SK-N-SH (cell line): ENCODE measurements around the gene ATP5PB. TPM values are rescaled to one million over a fixed set of nuclear protein-coding genes. Genes with fewer than 3 reads are reported as not detected.

Experiments
- CTCF ChIA-PET: fragments of 300-600, 350-600 bp; formaldehyde crosslinking; extraction: SDS; loops from one replicate; lab custom pipeline; 2021; lab: Yijun Ruan, JAX
- POLR2A ChIA-PET: fragments of 350-600 bp; sonication (Branson Sonifier 250); formaldehyde crosslinking; extraction: SDS; loops from one replicate; lab custom pipeline; 2020; ENCODE audit warnings: antibody characterized with exemption, inconsistent platforms; lab: Yijun Ruan, JAX
- DNase-seq: peaks from one replicate; pipeline ENCODE4 v3.0.0; 2012
- H2AFZ ChIP-seq: fragments of 200-600 bp; sonication (generic); 2 replicates; pipeline ENCODE4 v1.8.1; 2016; ENCODE audit warnings: antibody characterized with exemption, mild to moderate bottlenecking, low read depth
- H3F3A ChIP-seq: fragments of 200-600 bp; sonication (generic); replicated peaks from 2 replicates; pipeline ENCODE3; 2016; ENCODE audit warnings: antibody characterized with exemption, mild to moderate bottlenecking; ENCODE audit not compliant: insufficient read depth
- H3K27ac ChIP-seq, 2 experiments: fragments of 200-500 bp in 1 of 2; fragments of 200-600 bp in 1 of 2; sonication (Bioruptor generic) in 1 of 2; sonication (generic), shearing (Covaris generic) in 1 of 2; 2 replicates each; pipeline versions ENCODE4 v1.5.1 to v1.6.1; 2014 to 2016; ENCODE audit warnings: low read depth in 2 of 2, inconsistent platforms in 1 of 2, low read length in 1 of 2, mild to moderate bottlenecking in 1 of 2, mixed read lengths in 1 of 2
- H3K27me3 ChIP-seq: fragments of 200-600 bp; sonication (generic), shearing (Covaris generic); 2 replicates; pipeline ENCODE4 v1.6.1; 2016; ENCODE audit warnings: mixed run types; ENCODE audit not compliant: insufficient read depth
- H3K36me3 ChIP-seq, 2 experiments: fragments of 200-500 bp in 1 of 2; fragments of 200-600 bp in 1 of 2; sonication (Bioruptor generic) in 1 of 2; sonication (generic) in 1 of 2; replicated peaks in 1 of 2; 2 replicates each; pipeline versions ENCODE3 to v1.5.1; 2014 to 2016; ENCODE audit warnings: low read length in 1 of 2, mild to moderate bottlenecking in 1 of 2; ENCODE audit not compliant: insufficient read depth in 2 of 2, control insufficient read depth in 1 of 2
- H3K4me1 ChIP-seq, 2 experiments: fragments of 200-500 bp in 1 of 2; fragments of 200-600 bp in 1 of 2; sonication (Bioruptor generic) in 1 of 2; sonication (generic), shearing (Covaris generic) in 1 of 2; 2 replicates each; pipeline versions ENCODE4 v1.5.1 to v1.6.1; 2014 to 2016; ENCODE audit warnings: low read depth in 1 of 2, low read length in 1 of 2, mixed run types in 1 of 2; ENCODE audit not compliant: insufficient read depth in 2 of 2, control insufficient read depth in 1 of 2
- H3K4me2 ChIP-seq: fragments of 200-600 bp; sonication (generic), shearing (Covaris generic); 2 replicates; pipeline ENCODE4 v1.6.1; 2017; ENCODE audit warnings: mixed run types
- H3K4me3 ChIP-seq, 2 experiments: fragments of 200-500 bp in 1 of 2; fragments of 200-600 bp in 1 of 2; sonication (Bioruptor generic) in 1 of 2; sonication (generic), shearing (Covaris generic) in 1 of 2; 2 replicates each; pipeline versions ENCODE4 v1.5.1 to v1.8.1; 2014 to 2016; ENCODE audit warnings: low read depth in 2 of 2, inconsistent platforms in 1 of 2, low read length in 1 of 2, mild to moderate bottlenecking in 1 of 2, mixed read lengths in 1 of 2, moderate library complexity in 1 of 2
- H3K79me2 ChIP-seq: fragments of 200-600 bp; sonication (generic); 2 replicates; pipeline ENCODE4 v1.8.1; 2017; ENCODE audit warnings: mild to moderate bottlenecking; ENCODE audit not compliant: insufficient read depth
- H3K9ac ChIP-seq: fragments of 200-600 bp; sonication (generic); 2 replicates; pipeline ENCODE4 v1.6.1; 2017; ENCODE audit warnings: mixed run types
- H3K9me2 ChIP-seq: fragments of 200-600 bp; sonication (generic); 2 replicates; pipeline ENCODE4 v1.6.1; 2017; ENCODE audit warnings: mixed run types
- H3K9me3 ChIP-seq: fragments of 200-600 bp; sonication (generic); 2 replicates; pipeline ENCODE4 v1.6.1; 2017; ENCODE audit warnings: mixed run types, mild to moderate bottlenecking, moderate library complexity
- H4K20me1 ChIP-seq: fragments of 200-600 bp; sonication (generic); 2 replicates; pipeline ENCODE4 v1.6.1; 2017; ENCODE audit warnings: mild to moderate bottlenecking, mixed run types; ENCODE audit not compliant: insufficient read depth
- CHD2 ChIP-seq: fragments of 150-350 bp; IDR thresholded peaks from 2 replicates; pipeline ENCODE4 v1.6.1; 2018; ENCODE audit warnings: low read length; ENCODE audit not compliant: partially characterized antibody
- ELF1 ChIP-seq: IDR thresholded peaks from 2 replicates; pipeline ENCODE4 v1.4.0; 2012
- EP300 ChIP-seq, 2 experiments: IDR thresholded peaks; 2 replicates each; pipeline versions ENCODE4 v1.4.0 to v1.6.1; 2012; ENCODE audit warnings: borderline replicate concordance in 1 of 2, low read depth in 1 of 2, low read length in 1 of 2
- FOSL2 ChIP-seq: IDR thresholded peaks from 2 replicates; pipeline ENCODE4 v1.4.0; 2012; ENCODE audit warnings: low read depth, mild to moderate bottlenecking, moderate library complexity, borderline replicate concordance
- FOXJ3 ChIP-seq: sonication (generic); formaldehyde crosslinking; IDR thresholded peaks from 2 replicates; pipeline ENCODE4 v1.5.1; 2020; ENCODE audit warnings: mild to moderate bottlenecking, missing genetic modification reagents
- GATA2 ChIP-seq: sonication (generic); formaldehyde crosslinking; IDR thresholded peaks from 2 replicates; pipeline ENCODE4 v1.5.0; 2020; ENCODE audit warnings: mild to moderate bottlenecking, missing genetic modification reagents
- JUND ChIP-seq: IDR thresholded peaks from 2 replicates; pipeline ENCODE4 v1.4.0; 2012
- MEF2A ChIP-seq: IDR thresholded peaks from 2 replicates; pipeline ENCODE4 v1.4.0; 2012; ENCODE audit warnings: low read depth, borderline replicate concordance
- NRF1 ChIP-seq: IDR thresholded peaks from 2 replicates; pipeline ENCODE4 v1.6.1; 2012; ENCODE audit warnings: low read depth, mild to moderate bottlenecking, low read length
- RCOR1 ChIP-seq: fragments of 150-350 bp; IDR thresholded peaks from 2 replicates; pipeline ENCODE4 v1.6.1; 2017; ENCODE audit warnings: antibody characterized with exemption, low read length
- RFX5 ChIP-seq: IDR thresholded peaks from 2 replicates; pipeline ENCODE4 v1.6.1; 2012; ENCODE audit warnings: mild to moderate bottlenecking, improper control_type of control experiment, low read length
- SMC3 ChIP-seq: IDR thresholded peaks from 2 replicates; pipeline ENCODE4 v1.6.1; 2012; ENCODE audit warnings: low read depth, low read length, improper control_type of control experiment
- TCF12 ChIP-seq: IDR thresholded peaks from 2 replicates; pipeline ENCODE4 v1.4.0; 2012
- TEAD4 ChIP-seq: IDR thresholded peaks from 2 replicates; pipeline ENCODE4 v1.4.0; 2012; ENCODE audit warnings: mild to moderate bottlenecking, borderline replicate concordance; ENCODE audit not compliant: insufficient read depth
- YY1 ChIP-seq: IDR thresholded peaks from 2 replicates; pipeline ENCODE4 v1.4.0; 2012; ENCODE audit warnings: low read depth, mild to moderate bottlenecking
- WGBS: methylation state at CpG from one replicate; pipeline ENCODE4 v1.1.6; 2017; ENCODE audit warnings: low lambda C conversion rate; 5-methylcytosine and 5-hydroxymethylcytosine counted together
- polyA plus RNA-seq, 3 experiments: library from polyadenylated mRNA; depleted of rRNA; stranded (reverse); fragments of >200 nt; gene quantifications; 2 replicates each; pipeline ENCODE4 v1.2.3, GENCODE V29; 2012
- TF ChIP-seq, protein P1 (sequence below): IDR thresholded peaks from 2 replicates; pipeline ENCODE4 v1.6.1; 2012; ENCODE audit warnings: mild to moderate bottlenecking, low read depth, low read length, moderate library complexity
- TF ChIP-seq, protein P2 (sequence below): IDR thresholded peaks from 2 replicates; pipeline ENCODE4 v1.4.0; 2012; ENCODE audit warnings: low read depth
- TF ChIP-seq, protein P3 (sequence below): IDR thresholded peaks from 2 replicates; pipeline ENCODE4 v1.4.0; 2012; ENCODE audit warnings: low read depth, borderline replicate concordance
- TF ChIP-seq, protein P4 (sequence below): IDR thresholded peaks from 2 replicates; pipeline ENCODE4; 2012

ATP5PB gene
- polyA plus RNA-seq, 1 of the 3 experiments (the other 2 are of a cell fraction), result 177 TPM

DNA sequence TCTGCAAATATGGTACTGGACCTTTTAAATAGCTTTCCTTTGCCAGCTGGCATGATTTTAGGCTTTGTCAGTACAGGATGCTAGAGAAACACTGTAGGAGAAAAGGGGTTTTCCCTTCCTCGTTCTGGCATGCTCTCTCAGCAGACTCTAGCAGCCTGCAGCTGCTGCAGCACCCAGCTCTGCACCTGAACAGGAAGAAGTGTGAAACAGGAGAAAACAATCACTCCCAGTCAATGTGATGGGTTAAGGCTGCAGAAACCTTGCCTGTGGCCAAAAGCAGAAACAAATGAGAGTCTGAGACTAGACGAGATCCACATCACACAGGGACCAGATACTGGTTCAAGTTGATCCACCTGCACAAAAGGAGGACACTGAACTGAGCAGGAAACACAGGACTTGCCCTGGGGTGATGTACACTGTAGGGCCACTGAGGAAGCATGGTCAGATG is 42.9 kb upstream of the ATP5PB start:
- Histone ChIP-seq H3K4me1 (peaks cover 0 to 5% of the 10 kb centered on the region in 2 experiments; a peak in 2 of 4 replicates), H3K79me2 (no peaks in the 10 kb centered on the region), H3K27me3 (peaks cover 29% of the 10 kb centered on the region; the same call in 1 of the 2 replicates), H2AFZ (no peak overlapping the region), H3K4me2 (no peak overlapping the region), H4K20me1 (no peaks in the 10 kb centered on the region), H3K4me3 (no peak overlapping the region), H3F3A (no peaks in the 10 kb centered on the region), H3K36me3 (no peaks in the 10 kb centered on the region), H3K9me2 (no peaks in the 10 kb centered on the region), H3K27ac (no peak overlapping the region), H3K9ac (no peak overlapping the region), H3K9me3 (no peaks in the 10 kb centered on the region; the same call in 1 of the 2 replicates)
- WGBS, result 0% methylated on average over 2 of the region's 2 CpGs
- POLR2A ChIA-PET, result no interaction called here
- peak; percentile 11 for DNase-seq
- CTCF ChIA-PET, result interaction anchor here (0.7 to 9.4 kb wide), 2 partner anchors 154 to 187 kb away, joined by 3 to 161 read pairs; no protein-coding TSS in a partner anchor
- TF ChIP-seq, protein P1, sequence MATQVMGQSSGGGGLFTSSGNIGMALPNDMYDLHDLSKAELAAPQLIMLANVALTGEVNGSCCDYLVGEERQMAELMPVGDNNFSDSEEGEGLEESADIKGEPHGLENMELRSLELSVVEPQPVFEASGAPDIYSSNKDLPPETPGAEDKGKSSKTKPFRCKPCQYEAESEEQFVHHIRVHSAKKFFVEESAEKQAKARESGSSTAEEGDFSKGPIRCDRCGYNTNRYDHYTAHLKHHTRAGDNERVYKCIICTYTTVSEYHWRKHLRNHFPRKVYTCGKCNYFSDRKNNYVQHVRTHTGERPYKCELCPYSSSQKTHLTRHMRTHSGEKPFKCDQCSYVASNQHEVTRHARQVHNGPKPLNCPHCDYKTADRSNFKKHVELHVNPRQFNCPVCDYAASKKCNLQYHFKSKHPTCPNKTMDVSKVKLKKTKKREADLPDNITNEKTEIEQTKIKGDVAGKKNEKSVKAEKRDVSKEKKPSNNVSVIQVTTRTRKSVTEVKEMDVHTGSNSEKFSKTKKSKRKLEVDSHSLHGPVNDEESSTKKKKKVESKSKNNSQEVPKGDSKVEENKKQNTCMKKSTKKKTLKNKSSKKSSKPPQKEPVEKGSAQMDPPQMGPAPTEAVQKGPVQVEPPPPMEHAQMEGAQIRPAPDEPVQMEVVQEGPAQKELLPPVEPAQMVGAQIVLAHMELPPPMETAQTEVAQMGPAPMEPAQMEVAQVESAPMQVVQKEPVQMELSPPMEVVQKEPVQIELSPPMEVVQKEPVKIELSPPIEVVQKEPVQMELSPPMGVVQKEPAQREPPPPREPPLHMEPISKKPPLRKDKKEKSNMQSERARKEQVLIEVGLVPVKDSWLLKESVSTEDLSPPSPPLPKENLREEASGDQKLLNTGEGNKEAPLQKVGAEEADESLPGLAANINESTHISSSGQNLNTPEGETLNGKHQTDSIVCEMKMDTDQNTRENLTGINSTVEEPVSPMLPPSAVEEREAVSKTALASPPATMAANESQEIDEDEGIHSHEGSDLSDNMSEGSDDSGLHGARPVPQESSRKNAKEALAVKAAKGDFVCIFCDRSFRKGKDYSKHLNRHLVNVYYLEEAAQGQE, result no peak
- TF ChIP-seq, protein P2, sequence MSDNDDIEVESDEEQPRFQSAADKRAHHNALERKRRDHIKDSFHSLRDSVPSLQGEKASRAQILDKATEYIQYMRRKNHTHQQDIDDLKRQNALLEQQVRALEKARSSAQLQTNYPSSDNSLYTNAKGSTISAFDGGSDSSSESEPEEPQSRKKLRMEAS, result no peak
- TF ChIP-seq TCF12 (no peak), FOXJ3 (CRISPR knock-in tag) (no peak), TEAD4 (no peak), SMC3 (no peak), JUND (no peak), ELF1 (no peak), FOSL2 (no peak), CHD2 (no peak), RCOR1 (no peak), YY1 (no peak), MEF2A (no peak), EP300 (IDR thresholded peaks at IDR 0.05; ENCODE audit: borderline replicate concordance in 1 of 2, low read depth in 1 of 2, low read length in 1 of 2) (no peak), GATA2 (CRISPR knock-in tag) (no peak), RFX5 (no peak), NRF1 (no peak)
- TF ChIP-seq, protein P3, sequence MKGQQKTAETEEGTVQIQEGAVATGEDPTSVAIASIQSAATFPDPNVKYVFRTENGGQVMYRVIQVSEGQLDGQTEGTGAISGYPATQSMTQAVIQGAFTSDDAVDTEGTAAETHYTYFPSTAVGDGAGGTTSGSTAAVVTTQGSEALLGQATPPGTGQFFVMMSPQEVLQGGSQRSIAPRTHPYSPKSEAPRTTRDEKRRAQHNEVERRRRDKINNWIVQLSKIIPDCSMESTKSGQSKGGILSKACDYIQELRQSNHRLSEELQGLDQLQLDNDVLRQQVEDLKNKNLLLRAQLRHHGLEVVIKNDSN, result no peak
- TF ChIP-seq, protein P4, sequence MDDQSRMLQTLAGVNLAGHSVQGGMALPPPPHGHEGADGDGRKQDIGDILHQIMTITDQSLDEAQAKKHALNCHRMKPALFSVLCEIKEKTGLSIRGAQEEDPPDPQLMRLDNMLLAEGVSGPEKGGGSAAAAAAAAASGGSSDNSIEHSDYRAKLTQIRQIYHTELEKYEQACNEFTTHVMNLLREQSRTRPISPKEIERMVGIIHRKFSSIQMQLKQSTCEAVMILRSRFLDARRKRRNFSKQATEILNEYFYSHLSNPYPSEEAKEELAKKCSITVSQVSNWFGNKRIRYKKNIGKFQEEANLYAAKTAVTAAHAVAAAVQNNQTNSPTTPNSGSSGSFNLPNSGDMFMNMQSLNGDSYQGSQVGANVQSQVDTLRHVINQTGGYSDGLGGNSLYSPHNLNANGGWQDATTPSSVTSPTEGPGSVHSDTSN, result no peak
